SJCRH30 (cell line): ENCODE results near the gene AKAP9. TPM values are rescaled to one million over a fixed set of nuclear protein-coding genes. Genes with fewer than 3 reads are reported as not detected.
A peak's percentile ranks its signal among the peaks of the same experiment; 100 is the strongest.
"Not testable (repeated sequence)": the region's sequence is repeated elsewhere in the genome, so short reads cannot be mapped to it uniquely, and the experiment has no call there.

Source experiments
- DNase-seq, 2 experiments: peaks; one replicate each; pipeline ENCODE4 v3.0.0-alpha.2; 2015 to 2020
- H3K27ac ChIP-seq: fragments of 250-450 bp; sonication (Bioruptor Pico); 2 replicates; pipeline ENCODE4 v1.5.1; 2020; ENCODE audit warnings: mild to moderate bottlenecking, moderate library complexity
- H3K27me3 ChIP-seq: fragments of 250-450 bp; sonication (Bioruptor Pico); 2 replicates; pipeline ENCODE4 v1.5.1; 2020; ENCODE audit warnings: mild to moderate bottlenecking, moderate library complexity
- H3K36me3 ChIP-seq: fragments of 250-450 bp; sonication (Bioruptor Pico); 2 replicates; pipeline ENCODE4 v1.5.1; 2020; ENCODE audit warnings: mild to moderate bottlenecking, moderate library complexity
- H3K4me1 ChIP-seq: fragments of 250-450 bp; sonication (Bioruptor Pico); 2 replicates; pipeline ENCODE4 v1.5.1; 2020; ENCODE audit warnings: mild to moderate bottlenecking, moderate library complexity
- H3K4me3 ChIP-seq: fragments of 250-450 bp; sonication (Bioruptor Pico); 2 replicates; pipeline ENCODE4 v1.5.1; 2020; ENCODE audit warnings: mild to moderate bottlenecking, moderate library complexity
- H3K9me3 ChIP-seq: fragments of 250-450 bp; sonication (Bioruptor Pico); replicated peaks from 2 replicates; pipeline ENCODE4 v1.5.1; 2020; ENCODE audit warnings: mild to moderate bottlenecking, moderate library complexity
- total RNA-seq: library from RNA; depleted of rRNA; stranded (reverse); fragments of >200 nt; shearing (Covaris generic); gene quantifications from 2 replicates; pipeline ENCODE4 v1.2.3, GENCODE V29; 2014

AKAP9 gene
- total RNA-seq, 1 experiment from 2014 or later, result 69.9 TPM

DNA sequence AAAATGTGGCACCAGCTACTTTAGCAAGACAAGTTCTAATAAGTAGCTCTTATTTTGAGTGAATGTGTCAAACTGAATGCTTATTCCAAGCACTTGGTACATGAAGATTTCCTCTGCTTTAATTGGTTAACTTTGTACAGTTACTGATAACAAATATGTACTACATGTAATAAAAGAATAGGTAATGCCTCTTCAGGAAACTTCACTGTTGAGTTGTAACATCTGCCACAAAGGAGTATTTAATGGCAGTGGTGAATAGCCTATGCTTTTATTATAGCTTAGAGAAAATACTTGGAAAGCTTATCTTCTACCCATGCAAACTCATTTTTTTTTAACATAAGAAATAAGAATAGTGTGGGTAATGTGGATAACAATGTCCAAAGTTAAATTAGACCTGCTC lies 111.0 kb downstream of the AKAP9 start:
- Histone ChIP-seq H3K36me3 (peaks cover 42% of the 10 kb centered on the region), H3K9me3 (no peaks in the 10 kb centered on the region)
- no peak for DNase-seq

DNA sequence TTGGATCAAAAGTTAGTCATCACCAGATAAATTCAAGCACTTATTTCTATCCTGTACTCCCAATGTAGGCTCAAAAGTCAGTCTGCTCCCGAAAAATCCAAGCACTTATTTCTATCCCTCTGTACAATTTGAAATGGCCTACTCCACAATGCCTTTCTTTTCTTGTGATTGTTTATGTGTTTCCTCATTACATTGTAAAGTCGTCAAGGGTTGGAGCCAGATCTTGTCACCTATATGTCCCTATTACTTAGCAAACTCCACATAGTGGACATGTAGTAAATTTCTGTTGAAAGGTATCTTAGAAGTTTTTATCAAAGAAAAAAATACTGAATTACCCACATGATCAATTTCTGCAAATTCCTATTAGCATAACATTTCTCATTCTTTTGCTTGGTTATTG lies 111.5 kb downstream of the AKAP9 start:
- Histone ChIP-seq H3K9me3 (no peaks in the 10 kb centered on the region), H3K36me3 (peaks cover 36% of the 10 kb centered on the region)

More for the DNA sequence above, 111.0 kb downstream of the AKAP9 start:
- Histone ChIP-seq H3K27ac (no peak overlapping the region), H3K4me1 (no peaks in the 10 kb centered on the region), H3K4me3 (no peak overlapping the region), H3K27me3 (no peaks in the 10 kb centered on the region)

DNA sequence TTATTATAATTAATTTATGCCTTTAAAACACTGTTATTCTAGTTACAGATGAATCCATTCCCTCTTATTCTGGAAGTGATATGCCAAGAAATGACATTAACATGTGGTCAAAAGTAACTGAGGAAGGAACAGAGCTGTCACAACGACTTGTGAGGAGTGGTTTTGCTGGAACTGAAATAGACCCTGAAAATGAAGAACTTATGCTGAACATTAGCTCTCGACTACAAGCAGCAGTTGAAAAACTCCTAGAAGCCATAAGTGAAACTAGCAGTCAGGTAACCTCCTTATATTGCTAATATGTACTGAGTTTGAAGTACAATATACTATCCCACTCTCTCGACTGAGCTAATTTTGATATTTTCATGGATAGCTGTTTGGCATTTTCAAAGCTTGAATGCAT lies 112.0 kb downstream of the AKAP9 start:
- Histone ChIP-seq H3K4me1 (no peaks in the 10 kb centered on the region), H3K27ac (no peak overlapping the region), H3K9me3 (no peaks in the 10 kb centered on the region), H3K36me3 (peaks cover 31% of the 10 kb centered on the region), H3K27me3 (no peaks in the 10 kb centered on the region), H3K4me3 (no peak overlapping the region)
- DNase-seq, result no peak

More for the DNA sequence above, 111.5 kb downstream of the AKAP9 start:
- no peaks in the 10 kb centered on the region for H3K4me1 ChIP-seq
- no peak overlapping the region for H3K27ac ChIP-seq
- DNase-seq, result no peak
- no peaks in the 10 kb centered on the region for H3K27me3 ChIP-seq
- H3K4me3 ChIP-seq, result no peak overlapping the region

DNA sequence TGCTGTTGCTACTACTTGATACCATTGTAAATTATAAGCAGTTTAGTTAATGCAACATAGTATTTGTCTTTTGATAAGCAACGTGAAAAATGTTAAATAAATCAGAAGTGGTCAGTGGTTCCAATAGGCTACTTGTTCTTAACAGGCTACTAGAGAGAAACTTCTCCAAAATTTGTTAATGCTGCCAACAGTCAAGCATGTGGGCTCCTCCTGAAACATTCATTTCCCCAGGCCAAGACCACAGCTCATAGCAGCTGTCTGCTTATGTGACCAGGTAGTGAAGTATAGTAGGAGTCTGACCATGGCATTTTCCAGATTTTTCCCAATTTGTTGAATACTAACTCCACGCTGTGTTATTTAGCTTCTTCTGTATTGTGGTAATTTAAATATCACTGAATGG lies 112.7 kb downstream of the AKAP9 start:
- Histone ChIP-seq H3K4me1 (no peaks in the 10 kb centered on the region), H3K9me3 (no peaks in the 10 kb centered on the region), H3K4me3 (no peak overlapping the region), H3K36me3 (peaks cover 27% of the 10 kb centered on the region), H3K27ac (no peak overlapping the region), H3K27me3 (no peaks in the 10 kb centered on the region)
- no peak for DNase-seq

DNA sequence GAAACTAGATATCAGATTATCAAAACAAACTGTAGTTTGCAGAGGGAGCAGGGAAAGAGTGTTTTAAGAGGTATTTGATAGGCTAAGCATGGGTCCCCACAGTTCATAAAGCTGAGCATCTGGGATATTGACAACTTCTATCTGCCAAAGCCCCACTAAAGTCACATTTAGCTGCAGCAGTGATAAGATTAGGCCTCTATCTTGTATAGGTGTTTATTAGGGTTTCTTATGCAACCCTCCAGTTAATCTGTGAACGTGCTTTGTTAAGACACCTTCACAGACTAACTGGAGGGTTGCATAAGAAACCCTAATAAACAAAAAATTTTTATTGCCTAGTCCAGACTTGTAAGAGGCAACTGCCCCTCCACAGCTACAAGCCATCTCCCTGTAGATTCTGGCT lies 115.6 kb downstream of the AKAP9 start:
- no peak for DNase-seq
- no peak overlapping the region for H3K27ac ChIP-seq
- no peaks in the 10 kb centered on the region for H3K4me1 ChIP-seq
- H3K9me3 ChIP-seq, result no peaks in the 10 kb centered on the region
- H3K27me3 ChIP-seq, result no peaks in the 10 kb centered on the region
- H3K4me3 ChIP-seq, result no peak overlapping the region
- peaks cover 17% of the 10 kb centered on the region for H3K36me3 ChIP-seq

DNA sequence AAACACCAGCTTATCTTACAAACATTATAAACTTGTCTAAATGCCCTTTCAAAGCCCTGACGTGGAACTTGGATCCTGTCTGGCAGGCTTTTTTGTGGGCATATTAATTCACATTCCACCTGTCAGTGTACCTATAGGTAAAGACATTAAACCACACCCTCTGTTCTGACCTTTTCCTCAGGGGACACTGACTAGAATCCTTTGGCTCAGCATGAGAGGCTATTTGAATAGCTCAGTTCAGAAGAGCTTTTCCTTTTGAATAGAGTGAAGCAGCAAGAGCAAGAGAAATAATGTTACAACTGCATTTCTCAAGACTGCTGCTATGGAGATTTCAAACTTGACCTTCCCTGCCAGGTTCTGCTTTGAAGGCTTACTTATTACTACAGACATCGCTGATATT lies 116.7 kb downstream of the AKAP9 start:
- Histone ChIP-seq H3K36me3 (peaks cover 24% of the 10 kb centered on the region), H3K27ac (no peak overlapping the region), H3K27me3 (no peaks in the 10 kb centered on the region), H3K9me3 (no peaks in the 10 kb centered on the region), H3K4me1 (no peaks in the 10 kb centered on the region), H3K4me3 (no peak overlapping the region)
- no peak for DNase-seq

DNA sequence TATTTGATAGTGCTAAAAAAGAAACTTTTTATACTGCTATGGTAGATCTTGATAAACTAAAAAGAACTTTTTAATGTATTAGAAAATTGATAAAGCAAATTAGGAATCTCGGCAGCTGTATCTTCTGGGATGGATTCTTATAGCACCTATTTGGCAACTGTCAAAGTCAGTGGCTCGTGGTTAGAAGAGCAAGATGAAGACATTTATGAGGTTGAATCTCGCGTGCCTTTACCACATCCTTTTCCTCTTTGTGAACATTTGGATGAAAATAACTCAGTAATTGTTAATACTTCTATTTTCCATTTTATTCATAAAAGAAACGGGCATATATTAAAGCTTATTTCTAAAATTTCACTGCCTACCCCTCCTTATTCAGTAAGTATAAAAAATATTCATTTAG lies 117.4 kb downstream of the AKAP9 start:
- H3K4me3 ChIP-seq, result no peak overlapping the region
- H3K4me1 ChIP-seq, result no peaks in the 10 kb centered on the region
- H3K27ac ChIP-seq, result no peak overlapping the region
- no peaks in the 10 kb centered on the region for H3K9me3 ChIP-seq
- H3K27me3 ChIP-seq, result no peaks in the 10 kb centered on the region
- peaks cover 17% of the 10 kb centered on the region for H3K36me3 ChIP-seq
- DNase-seq, result no peak

DNA sequence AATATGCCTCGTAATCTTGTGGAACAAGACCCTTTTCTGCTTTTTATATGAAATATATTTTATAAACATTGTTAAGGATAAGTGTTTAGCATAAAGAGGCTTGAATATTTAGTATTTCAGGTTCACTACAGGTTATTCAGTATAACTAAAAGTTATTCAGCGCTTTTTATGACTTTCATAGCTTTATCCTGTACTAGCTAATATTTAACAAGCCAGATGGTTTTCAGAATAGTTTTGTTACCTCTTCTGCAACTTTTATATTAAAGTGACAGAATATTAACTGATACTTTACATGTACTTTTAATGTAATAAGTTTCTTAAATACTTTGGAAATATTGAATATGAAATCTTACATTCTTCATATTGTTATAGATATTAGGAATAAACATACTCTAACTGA lies 118.2 kb downstream of the AKAP9 start:
- H3K9me3 ChIP-seq, result no peaks in the 10 kb centered on the region
- DNase-seq, result no peak
- no peaks in the 10 kb centered on the region for H3K27me3 ChIP-seq
- H3K4me3 ChIP-seq, result no peak overlapping the region
- H3K27ac ChIP-seq, result no peak overlapping the region
- H3K36me3 ChIP-seq, result peaks cover 12% of the 10 kb centered on the region
- H3K4me1 ChIP-seq, result no peaks in the 10 kb centered on the region

DNA sequence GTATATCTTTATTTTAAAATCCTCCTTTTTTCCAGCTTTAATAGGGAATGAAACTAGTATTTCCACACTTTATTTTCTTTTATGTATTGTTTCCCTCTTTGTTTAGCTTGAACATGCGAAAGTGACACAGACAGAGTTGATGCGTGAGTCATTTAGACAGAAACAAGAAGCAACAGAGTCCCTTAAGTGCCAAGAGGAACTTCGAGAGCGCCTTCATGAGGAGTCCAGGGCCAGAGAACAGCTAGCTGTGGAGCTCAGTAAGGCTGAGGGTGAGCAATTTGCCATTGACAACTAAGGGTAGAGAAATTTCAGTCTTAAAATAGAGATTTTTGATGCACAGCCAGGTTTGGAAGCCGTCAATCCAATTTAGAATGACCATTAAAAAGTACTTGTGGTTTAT lies 120.5 kb downstream of the AKAP9 start:
- Histone ChIP-seq H3K4me3 (no peak overlapping the region), H3K9me3 (no peaks in the 10 kb centered on the region), H3K27ac (no peak overlapping the region), H3K4me1 (no peaks in the 10 kb centered on the region), H3K27me3 (no peaks in the 10 kb centered on the region), H3K36me3 (peaks cover 15% of the 10 kb centered on the region)
- DNase-seq, result no peak

DNA sequence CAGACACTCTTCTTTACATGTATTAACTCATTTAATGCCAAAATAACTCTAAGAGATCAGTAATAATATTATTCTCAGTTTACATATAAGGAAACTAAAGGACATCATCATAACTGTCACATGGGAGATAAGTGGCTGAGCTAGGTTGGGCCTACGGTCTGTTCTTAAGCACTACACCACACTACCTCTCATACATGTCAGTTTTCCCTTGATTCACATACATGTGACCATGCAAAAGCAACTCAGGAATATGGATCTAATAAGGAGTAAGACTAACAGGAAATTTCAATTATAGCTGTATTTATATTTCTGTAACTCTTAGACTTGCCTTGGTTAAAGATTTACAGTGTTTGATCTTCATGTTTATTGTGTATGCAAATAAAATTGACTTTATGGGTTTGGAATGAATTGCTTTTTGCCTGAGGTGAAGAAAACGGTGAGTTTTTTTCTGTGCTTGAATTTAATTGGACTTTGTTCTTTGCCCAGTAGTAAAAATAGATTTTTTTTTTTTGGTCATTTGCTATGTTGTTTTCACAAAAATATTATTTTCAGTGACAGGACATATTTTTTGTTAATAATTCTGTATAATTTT lies 123.9 kb downstream of the AKAP9 start:
- H3K27me3 ChIP-seq, result no peaks in the 10 kb centered on the region
- H3K4me3 ChIP-seq, result no peak overlapping the region
- no peaks in the 10 kb centered on the region for H3K4me1 ChIP-seq
- peaks cover 39% of the 10 kb centered on the region for H3K36me3 ChIP-seq
- H3K9me3 ChIP-seq, result no peaks in the 10 kb centered on the region
- H3K27ac ChIP-seq, result no peak overlapping the region
- DNase-seq, result no peak

DNA sequence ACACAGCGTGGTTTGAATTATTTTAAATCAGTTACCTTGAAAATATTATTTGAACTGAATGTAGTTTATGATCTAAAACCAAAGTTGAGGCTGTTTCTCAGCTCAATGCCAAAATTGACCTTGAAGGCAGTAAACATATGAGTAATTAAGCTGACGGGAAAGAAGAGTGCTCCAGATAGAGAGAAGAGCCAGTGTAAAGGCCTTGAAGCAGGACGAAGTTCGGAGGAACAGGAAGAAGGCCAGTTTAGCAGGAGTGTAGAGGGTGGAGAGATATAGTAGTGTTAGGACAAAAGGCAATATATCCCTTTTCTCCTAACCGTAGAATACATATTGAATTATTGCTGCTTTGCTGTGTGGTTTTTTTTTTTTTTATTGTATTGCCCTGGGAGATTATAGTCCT lies 130.4 kb downstream of the AKAP9 start:
- no peak overlapping the region for H3K27ac ChIP-seq
- peak in 1 of 2 experiments; percentile 7 for DNase-seq
- peaks cover 48% of the 10 kb centered on the region for H3K36me3 ChIP-seq
- H3K27me3 ChIP-seq, result no peaks in the 10 kb centered on the region
- no peaks in the 10 kb centered on the region for H3K9me3 ChIP-seq
- H3K4me1 ChIP-seq, result no peaks in the 10 kb centered on the region
- H3K4me3 ChIP-seq, result no peak overlapping the region

DNA sequence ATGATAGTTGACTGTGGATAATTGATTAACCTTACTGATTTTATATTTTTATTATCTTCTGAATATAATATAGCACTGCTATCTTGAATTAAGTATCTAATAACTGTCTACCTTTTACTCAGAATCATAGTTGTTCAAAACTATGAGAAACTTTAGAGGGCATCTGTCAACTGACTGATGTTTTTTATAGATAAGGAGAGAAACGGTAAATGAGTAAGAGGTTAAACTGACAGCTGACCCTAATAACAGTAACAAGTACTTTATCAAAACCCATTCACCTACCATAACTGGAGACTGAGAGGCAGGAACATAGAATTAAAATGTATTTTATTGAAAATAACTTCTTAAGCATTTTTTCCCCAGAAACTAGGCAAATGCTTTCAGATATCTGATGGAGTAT lies 131.5 kb downstream of the AKAP9 start:
- DNase-seq, result no peak
- H3K4me1 ChIP-seq, result no peaks in the 10 kb centered on the region
- no peaks in the 10 kb centered on the region for H3K9me3 ChIP-seq
- H3K27me3 ChIP-seq, result no peaks in the 10 kb centered on the region
- no peak overlapping the region for H3K4me3 ChIP-seq
- H3K36me3 ChIP-seq, result peaks cover 46% of the 10 kb centered on the region
- no peak overlapping the region for H3K27ac ChIP-seq

DNA sequence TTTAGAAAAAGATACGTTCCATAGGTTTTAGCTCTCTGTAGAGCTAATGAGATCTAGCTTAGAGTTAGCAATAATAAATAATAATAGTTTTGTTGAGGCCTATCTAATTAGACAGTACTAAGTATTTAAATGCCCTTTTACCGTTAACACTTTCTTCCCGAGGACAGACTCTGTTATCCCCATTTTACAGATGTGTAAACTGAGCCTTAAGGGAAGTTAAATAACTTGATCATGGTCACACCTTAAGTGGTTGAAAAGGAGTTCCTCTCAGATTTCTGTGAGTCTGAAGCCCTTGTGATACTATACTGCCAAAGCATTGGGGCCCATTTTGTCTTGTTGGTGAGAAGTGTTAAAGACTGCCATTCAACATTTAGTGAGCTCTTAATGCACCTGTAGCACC lies 132.0 kb downstream of the AKAP9 start:
- Histone ChIP-seq H3K27ac (no peak overlapping the region), H3K27me3 (no peaks in the 10 kb centered on the region), H3K4me1 (no peaks in the 10 kb centered on the region), H3K9me3 (no peaks in the 10 kb centered on the region), H3K4me3 (no peak overlapping the region), H3K36me3 (peaks cover 48% of the 10 kb centered on the region)
- no peak for DNase-seq

DNA sequence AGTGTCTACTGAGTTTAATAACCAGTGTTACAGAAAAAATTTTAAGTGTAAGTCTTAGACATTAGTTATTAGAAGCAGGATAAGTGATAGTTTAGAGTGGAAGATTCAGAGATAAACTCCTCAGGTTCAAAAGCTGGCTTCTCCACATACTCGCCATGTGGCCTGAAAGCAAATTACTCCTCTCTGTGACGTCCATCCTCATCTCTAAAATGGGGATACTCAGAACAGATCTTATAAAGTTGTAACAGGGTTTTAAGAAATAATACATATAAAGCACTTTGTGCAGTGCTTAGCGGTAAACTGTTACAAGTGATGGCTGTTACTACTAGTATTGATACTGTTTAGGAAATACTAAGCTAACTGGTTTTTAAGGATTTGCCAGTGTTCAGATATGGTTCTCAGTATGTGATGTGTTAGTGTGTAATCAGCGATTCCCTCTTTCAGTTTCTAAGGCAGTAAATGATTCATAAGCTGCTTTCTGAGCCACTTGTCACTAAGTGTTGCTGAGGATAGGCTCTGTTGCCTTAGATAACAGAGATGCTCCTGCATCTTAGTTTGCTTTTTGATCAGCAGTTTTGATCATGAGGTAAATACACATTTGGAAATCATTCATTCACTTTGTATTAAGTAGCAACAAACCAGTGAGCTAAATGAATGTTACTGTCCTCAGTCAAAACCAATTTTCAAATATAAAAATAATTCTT lies 134.9 kb downstream of the AKAP9 start:
- H3K36me3 ChIP-seq, result peaks cover 45% of the 10 kb centered on the region

DNA sequence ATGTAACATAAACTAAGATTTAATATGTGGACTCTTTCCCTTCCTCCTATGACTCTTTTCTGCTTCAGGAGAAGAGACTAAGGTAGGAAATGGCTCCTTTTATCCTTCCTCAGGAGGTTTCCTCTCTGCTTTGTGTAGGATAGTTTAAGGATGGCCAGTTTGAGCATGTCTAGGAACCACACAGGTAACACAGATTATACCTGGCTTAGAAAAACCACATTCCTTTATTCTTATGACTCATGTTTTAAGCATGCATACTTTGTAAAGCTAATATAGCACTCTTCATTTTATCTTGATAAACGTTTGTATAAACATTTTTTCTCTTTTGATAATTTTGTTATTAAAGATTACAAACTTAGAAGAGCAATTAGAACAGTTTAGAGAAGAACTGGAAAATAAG lies 135.8 kb downstream of the AKAP9 start:
- H3K27ac ChIP-seq, result no peak overlapping the region
- H3K36me3 ChIP-seq, result peaks cover 42% of the 10 kb centered on the region
- DNase-seq, result no peak
- H3K4me3 ChIP-seq, result no peak overlapping the region
- H3K9me3 ChIP-seq, result no peaks in the 10 kb centered on the region
- H3K27me3 ChIP-seq, result no peaks in the 10 kb centered on the region
- no peaks in the 10 kb centered on the region for H3K4me1 ChIP-seq

More for the DNA sequence above, 134.9 kb downstream of the AKAP9 start:
- Histone ChIP-seq H3K9me3 (no peaks in the 10 kb centered on the region), H3K4me3 (no peak overlapping the region), H3K27ac (no peak overlapping the region), H3K27me3 (no peaks in the 10 kb centered on the region), H3K4me1 (no peaks in the 10 kb centered on the region)
- no peak for DNase-seq

DNA sequence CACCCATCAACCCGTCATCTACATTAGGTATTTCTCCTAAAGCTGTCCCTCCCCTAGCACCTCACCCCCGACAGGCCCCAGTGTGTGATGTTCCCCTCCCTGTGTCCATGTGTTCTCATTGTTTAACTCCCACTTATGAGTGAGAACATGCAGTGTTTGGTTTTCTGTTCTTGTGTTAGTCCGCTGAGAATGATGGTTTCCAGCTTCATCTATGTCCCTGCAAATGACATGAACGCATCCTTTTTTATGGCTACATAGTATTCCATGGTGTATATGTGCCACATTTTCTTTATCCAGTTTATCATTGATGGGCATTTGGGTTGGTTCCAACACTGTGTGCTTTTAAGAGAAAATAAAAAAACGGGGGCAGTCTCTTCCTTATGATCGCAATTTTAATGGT lies 143.3 kb downstream of the AKAP9 start:
- not testable (repeated sequence) for H3K27ac ChIP-seq, H3K27me3 ChIP-seq, H3K4me1 ChIP-seq, H3K4me3 ChIP-seq, H3K9me3 ChIP-seq, DNase-seq
- peaks cover 68% of the 10 kb centered on the region for H3K36me3 ChIP-seq
